Measurements from ENCODE around the gene SSH2.

The SSH2 gene

DNA sequence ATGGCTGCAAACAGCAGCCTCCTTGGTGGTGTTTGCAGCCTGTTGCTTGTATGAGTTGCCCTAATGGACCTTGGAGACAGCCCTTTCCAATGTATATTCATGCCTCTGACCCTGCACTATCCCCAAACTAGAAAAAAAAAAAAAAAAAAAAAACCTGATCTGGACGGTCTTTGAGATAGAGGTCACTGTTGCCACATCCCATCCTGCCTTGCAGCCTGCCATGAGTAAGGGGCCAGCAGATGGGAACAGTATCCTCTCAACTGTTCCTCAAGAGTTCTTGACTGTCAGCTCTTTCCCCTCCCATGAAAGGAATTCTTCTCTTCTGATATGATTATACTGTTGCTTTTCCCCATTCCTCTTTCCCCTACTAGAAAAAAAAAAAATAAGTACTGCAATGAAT, 152.4 kb downstream of the SSH2 start:
- H3K4me3 ChIP-seq (replicated peaks; ENCODE audit: low read depth, low read length) = no peak overlapping the region
- TF ChIP-seq, protein P1, sequence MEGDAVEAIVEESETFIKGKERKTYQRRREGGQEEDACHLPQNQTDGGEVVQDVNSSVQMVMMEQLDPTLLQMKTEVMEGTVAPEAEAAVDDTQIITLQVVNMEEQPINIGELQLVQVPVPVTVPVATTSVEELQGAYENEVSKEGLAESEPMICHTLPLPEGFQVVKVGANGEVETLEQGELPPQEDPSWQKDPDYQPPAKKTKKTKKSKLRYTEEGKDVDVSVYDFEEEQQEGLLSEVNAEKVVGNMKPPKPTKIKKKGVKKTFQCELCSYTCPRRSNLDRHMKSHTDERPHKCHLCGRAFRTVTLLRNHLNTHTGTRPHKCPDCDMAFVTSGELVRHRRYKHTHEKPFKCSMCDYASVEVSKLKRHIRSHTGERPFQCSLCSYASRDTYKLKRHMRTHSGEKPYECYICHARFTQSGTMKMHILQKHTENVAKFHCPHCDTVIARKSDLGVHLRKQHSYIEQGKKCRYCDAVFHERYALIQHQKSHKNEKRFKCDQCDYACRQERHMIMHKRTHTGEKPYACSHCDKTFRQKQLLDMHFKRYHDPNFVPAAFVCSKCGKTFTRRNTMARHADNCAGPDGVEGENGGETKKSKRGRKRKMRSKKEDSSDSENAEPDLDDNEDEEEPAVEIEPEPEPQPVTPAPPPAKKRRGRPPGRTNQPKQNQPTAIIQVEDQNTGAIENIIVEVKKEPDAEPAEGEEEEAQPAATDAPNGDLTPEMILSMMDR (IDR thresholded peaks at IDR 0.05; ENCODE audit: low read length, missing control alignments) = no peak

DNA sequence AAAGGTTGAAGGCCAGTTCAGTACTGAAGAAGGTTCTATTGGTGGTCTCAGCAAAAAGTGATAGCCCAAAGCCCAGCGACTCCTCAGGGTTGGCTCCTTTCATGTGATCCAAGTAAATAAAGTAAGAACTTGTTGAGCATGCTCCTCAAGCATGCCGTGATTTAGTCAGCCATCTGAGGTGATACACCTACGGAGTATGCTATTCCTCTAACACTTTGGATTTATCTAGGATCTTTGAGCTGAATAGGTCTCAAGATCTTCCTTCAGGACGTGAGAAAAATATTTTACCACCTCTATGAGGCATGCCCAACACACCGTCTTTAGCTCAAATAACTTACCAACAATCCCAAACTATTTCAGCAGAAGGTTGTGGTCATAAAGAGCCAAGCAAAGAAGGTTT, 154.0 kb downstream of the SSH2 start:
- no peak overlapping the region for H3K4me3 ChIP-seq (replicated peaks; ENCODE audit: low read depth, low read length)
- DNase-seq (ENCODE audit: low read depth) = no peak
- TF ChIP-seq, protein P1 (IDR thresholded peaks at IDR 0.05; ENCODE audit: low read length, missing control alignments) = no peak

More for the DNA sequence above, 152.4 kb downstream of the SSH2 start:
- DNase-seq (ENCODE audit: low read depth) = no peak

DNA sequence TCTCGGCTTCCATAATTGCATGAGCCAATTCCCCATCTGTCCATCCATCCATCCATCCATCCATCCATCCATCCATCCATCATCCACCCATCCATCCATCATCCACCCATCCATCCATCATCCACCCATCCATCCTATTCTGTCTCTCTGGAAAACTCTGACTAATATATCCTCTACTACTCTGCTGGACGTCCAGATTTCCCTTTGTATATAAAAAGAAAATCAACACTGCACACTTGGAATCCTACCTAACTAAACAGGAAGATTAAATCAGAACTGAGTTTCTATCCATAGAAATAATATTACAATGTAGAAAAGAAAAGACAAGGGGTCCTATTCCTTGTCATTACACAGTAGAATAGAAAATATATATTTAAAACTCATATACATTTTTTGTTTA, 157.0 kb downstream of the SSH2 start:
- H3K4me3 ChIP-seq (replicated peaks; ENCODE audit: low read depth, low read length) = no peak overlapping the region
- TF ChIP-seq, protein P1 (IDR thresholded peaks at IDR 0.05; ENCODE audit: low read length, missing control alignments) = no peak
- DNase-seq (ENCODE audit: low read depth) = no peak

DNA sequence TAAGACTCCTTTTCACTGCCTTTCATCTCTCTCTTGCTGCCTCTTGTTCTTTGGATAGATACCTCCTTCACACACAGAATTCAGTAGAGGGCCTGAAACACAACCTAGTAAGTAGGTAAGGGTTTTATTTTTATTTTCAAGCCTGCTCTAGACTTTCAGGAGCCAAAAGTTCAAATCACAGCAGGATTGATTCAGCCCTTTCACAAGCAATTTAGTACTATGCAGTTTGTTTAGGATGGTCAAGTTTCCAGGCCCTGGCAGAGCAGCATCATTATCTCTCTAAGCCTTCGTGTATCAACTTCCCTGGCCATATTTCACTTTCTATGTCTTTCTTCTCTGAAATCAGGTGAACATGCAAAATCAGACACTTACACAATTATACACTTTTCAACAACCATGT, 158.5 kb downstream of the SSH2 start:
- TF ChIP-seq, protein P1 (IDR thresholded peaks at IDR 0.05; ENCODE audit: low read length, missing control alignments) = no peak
- no peak for DNase-seq (ENCODE audit: low read depth)
- no peak overlapping the region for H3K4me3 ChIP-seq (replicated peaks; ENCODE audit: low read depth, low read length)

DNA sequence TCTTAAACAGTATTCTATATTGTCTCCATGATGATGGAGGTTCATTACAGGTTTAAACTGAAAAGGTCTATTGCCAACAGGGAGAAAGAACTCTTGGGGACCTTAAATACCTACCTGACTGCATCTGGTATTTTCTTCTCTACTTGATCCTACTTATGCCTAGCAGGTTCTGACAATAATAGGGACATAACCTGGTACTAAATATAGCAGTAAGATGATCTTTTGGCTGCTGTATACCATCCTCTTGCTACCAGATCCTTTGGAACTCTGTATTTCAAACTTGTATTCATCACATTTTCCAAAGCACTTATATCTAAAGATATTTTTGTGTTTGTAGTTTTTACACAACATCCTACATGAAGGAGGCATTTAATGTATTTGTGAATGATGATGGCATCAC, 160.8 kb downstream of the SSH2 start:
- DNase-seq (ENCODE audit: low read depth) = no peak
- H3K4me3 ChIP-seq (replicated peaks; ENCODE audit: low read depth, low read length) = no peak overlapping the region
- TF ChIP-seq, protein P1 (IDR thresholded peaks at IDR 0.05; ENCODE audit: low read length, missing control alignments) = no peak

DNA sequence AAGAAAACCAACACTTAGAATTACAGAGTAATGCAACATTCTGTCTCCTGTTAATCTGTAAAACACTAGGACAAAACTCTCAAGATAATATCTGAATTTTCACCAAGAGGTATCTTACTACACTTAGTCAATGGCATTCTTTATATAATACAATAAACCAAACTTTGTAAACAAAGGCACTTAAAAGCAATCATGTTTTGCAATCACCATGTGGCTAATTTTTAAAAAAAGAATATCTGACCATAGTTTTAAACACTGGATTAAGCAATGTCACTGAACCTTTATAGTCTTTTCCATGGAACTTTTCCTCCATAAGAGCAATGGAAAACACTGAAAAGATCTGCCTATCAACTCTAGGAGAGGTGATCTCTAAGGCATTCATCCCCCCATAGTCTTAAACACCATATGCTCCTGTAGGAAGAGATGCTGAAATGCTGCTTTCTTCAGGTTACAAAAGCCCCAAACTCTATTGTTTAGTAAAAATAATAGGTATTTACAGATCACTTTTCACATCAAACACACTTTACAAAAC, 163.2 kb downstream of the SSH2 start:
- no peak for DNase-seq (ENCODE audit: low read depth)
- TF ChIP-seq, protein P1 (IDR thresholded peaks at IDR 0.05; ENCODE audit: low read length, missing control alignments) = no peak

DNA sequence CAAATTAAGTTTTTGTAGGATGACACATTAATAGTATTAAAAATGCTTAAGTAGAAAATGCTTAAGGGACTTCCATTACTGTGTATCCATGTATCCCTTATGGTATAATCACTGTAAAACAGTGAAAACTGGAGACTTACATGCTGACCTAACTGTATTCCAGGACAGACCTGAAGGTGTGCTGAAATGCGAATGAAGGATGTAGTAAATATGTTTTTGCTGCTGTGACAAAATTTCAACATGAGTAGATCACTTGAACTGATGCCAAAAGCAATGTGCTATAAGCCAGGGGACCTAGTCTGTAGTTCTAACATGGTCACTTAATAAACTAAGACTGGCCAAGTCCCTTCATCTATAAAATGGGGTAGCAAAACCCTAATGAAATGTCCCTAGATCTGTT, 165.3 kb downstream of the SSH2 start:
- TF ChIP-seq, protein P1 (IDR thresholded peaks at IDR 0.05; ENCODE audit: low read length, missing control alignments) = no peak
- no peak overlapping the region for H3K4me3 ChIP-seq (replicated peaks; ENCODE audit: low read depth, low read length)
- no peak for DNase-seq (ENCODE audit: low read depth)

More for the DNA sequence above, 163.2 kb downstream of the SSH2 start:
- H3K4me3 ChIP-seq (replicated peaks; ENCODE audit: low read depth, low read length) = no peak overlapping the region

All from fibroblast of pulmonary artery (primary cell).